ENCODE results near the gene OPTC.

The OPTC gene

GRCh38 chr1:203558064-203558760, 64.3 kb downstream of the OPTC start:
- no peak for DNase-seq (ENCODE audit: low read depth, low spot score)

All from smooth muscle cell of the brain vasculature (primary cell).